ENCODE results near the gene INPP5A.

The INPP5A gene

GRCh38 chr10:132600416-132600815 is 62.8 kb downstream of the INPP5A start:
- no peak for DNase-seq

DNA sequence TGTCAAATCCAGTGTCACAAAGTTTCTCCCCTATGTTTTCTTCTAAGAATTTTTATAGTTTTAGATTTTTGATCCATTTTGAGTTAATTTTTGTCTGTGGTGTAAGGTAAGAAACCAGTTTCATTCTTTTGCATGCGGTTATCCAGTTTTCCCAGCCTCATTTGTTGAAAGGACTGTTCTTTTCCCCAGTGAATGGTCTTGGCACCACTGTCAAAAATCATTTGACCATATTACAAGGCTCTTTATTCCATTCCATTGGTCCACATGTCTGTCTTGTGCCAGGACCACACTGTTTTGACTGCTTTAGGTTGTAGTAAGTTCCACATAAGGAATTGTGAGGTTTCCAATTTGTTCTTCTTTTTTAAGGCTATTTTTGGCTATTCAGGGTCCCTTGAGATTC is 64.0 kb downstream of the INPP5A start:
- DNase-seq, result no peak

GRCh38 chr10:132602614-132603013 is 65.0 kb downstream of the INPP5A start:
- DNase-seq, result no peak

- no peak for DNase-seq
These were observed 66.4 kb downstream of the INPP5A start for GRCh38 chr10:132603851-132604533.

- no peak for DNase-seq
These were observed 67.1 kb downstream of the INPP5A start for GRCh38 chr10:132604686-132605085.

DNA sequence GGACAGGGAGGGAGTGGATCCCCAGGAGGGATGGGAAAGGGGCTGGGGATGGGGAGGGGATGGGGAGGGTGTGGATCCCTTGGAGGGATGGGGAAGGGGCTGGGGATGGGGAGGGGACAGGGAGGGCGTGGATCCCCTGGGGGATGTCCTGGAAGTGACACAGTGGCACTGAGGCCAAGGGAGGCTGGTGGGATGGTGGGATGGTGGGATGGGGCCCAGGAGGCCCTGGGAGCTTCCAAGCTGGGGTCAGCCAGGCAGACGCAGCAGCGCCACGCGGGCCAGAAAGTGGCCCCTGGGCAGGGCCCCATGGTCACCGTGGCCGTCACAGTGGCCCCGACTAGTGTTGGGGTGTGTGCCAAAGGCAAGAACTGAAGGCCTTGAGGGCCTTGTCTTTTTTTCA is 67.8 kb downstream of the INPP5A start:
- DNase-seq, result no peak

DNA sequence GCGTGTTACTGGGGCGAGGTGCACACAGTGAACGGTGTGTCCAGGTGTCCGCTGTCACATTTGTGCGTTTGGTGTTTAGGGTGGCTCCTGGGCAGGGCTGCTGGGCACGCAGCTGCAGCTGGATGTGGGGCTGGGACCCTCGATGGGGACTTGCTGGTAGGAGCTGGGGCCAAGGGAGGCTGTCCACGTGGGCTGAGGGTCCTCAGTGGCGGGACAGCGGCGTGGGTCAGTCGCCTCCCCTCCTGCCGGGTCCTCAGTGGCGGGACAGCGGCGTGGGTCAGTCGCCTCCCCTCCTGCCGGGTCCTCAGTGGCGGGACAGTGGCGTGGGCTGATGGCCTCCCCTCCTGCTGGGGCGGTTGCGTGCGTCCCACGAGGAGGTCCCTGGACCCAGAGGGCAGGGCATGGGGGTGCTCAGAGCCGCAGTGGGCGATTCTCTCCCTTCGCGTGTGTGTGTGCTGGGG is 68.5 kb downstream of the INPP5A start:
- DNase-seq, result no peak

- peak in 9 of 14 donors; percentile 12 to 78 (median 30) for DNase-seq
These were observed 69.1 kb downstream of the INPP5A start for GRCh38 chr10:132606536-132607316.

- DNase-seq, result no peak
These were observed 69.9 kb downstream of the INPP5A start for GRCh38 chr10:132607491-132607890.

DNA sequence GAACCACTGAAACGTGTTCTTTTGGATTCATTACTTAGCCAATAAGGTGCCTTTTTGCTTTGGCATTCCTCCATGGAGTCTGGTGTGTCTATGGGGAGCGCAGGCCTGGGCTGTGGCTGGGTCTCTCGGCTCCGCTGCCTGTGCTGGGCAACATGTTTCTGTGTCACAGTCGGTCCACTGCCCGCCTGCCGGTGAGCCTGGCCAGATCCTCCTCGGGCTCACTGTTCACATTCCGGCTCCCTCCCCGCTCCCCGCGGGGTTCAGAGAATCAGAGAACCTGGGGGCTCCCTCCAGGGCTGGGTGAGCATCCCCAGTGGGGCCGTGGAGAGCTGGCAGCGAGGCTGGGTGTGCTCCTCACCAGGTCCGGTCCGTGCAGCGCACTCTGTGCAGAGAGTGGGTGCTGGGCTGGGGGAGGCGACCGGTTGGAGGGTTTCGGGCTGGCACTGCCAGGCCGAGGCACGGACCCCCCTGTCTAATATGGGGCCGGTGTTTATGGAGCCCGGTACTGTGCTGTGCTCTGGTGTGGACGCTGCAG is 70.4 kb downstream of the INPP5A start:
- DNase-seq, result peak in 1 of 14 donors; percentile 66

DNA sequence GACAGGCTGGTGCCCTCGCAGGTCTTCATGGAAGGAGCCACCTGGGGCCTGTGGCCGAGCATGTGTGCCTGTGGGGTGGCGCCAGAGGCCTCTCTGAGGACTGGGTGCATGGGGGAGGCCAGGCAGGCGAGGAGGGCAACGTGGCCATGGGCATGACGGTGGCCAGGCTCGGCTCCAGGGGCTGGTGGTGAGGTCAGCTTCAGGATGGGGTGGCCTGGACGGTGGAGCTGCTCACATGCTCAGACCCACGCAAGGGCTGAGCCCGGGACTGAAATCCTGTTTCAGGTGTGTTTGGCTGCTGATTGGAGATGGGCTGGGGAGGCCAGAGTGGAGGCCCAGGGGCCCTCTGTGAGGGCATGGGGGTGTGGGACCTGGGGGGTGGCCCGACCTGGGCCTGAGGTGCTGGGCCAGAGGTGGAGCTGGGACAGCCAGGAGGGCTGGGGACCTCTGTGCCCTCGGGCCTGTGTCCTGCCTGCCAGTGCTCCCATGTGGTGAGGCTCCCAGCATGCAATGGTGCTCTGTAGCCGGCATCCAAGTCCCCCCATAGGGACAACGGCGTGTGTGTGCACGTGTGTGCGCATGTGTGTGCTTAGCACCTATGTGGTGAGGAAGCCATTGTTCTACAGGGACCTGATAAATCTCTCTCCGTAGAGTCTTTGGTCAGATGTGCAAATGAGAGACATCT is 71.1 kb downstream of the INPP5A start:
- no peak for DNase-seq

DNA sequence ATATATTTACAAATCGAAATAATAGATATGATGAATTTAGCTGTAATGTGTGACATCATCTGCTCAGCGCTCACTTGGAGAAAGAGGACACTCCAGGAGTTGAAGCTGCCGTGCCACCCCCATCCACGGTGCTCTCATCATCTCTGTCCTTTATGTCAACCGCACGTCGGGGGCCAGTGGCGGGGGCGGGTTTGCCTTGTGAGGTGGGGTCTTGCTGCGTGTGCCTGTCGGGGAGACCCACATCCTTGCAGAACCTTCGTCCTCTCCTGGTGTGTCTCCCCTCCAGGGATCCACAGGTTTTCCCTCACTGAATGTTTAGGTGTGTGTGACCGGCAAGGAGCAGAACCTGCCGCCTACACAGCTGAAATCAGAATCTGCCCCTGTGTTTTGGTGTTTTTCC is 71.6 kb downstream of the INPP5A start:
- DNase-seq, result no peak

DNA sequence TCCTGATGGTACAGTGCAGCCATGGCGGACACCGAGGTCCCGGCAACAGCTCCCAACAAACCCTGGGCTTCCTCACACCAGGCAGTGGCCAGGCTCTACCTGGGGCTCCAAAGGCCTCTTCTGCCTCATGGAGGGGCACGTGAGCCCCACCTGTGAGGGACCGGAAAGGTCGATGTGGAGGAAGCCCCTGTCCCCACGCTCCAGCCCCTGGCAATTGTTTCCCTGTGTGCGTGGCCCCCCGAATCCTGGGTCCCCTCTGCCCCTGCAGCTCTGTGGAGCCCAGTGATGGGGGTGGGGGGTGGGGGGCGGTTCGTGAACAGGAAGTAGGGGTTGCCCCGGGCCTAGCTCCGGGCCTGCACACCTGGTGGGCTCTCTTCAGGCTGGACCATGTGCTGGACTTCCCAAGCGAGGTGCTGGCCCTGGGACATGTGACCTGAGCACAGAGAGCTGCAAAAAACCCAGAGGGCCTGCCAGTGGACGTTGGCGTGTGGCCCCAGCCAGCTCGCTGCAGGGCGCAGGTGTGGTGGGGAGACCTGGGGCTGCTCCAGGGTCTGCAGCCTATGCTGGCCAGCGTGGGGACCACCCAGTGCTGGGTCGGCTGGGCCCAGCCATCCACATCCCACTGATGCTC is 72.6 kb downstream of the INPP5A start:
- no peak for DNase-seq

DNA sequence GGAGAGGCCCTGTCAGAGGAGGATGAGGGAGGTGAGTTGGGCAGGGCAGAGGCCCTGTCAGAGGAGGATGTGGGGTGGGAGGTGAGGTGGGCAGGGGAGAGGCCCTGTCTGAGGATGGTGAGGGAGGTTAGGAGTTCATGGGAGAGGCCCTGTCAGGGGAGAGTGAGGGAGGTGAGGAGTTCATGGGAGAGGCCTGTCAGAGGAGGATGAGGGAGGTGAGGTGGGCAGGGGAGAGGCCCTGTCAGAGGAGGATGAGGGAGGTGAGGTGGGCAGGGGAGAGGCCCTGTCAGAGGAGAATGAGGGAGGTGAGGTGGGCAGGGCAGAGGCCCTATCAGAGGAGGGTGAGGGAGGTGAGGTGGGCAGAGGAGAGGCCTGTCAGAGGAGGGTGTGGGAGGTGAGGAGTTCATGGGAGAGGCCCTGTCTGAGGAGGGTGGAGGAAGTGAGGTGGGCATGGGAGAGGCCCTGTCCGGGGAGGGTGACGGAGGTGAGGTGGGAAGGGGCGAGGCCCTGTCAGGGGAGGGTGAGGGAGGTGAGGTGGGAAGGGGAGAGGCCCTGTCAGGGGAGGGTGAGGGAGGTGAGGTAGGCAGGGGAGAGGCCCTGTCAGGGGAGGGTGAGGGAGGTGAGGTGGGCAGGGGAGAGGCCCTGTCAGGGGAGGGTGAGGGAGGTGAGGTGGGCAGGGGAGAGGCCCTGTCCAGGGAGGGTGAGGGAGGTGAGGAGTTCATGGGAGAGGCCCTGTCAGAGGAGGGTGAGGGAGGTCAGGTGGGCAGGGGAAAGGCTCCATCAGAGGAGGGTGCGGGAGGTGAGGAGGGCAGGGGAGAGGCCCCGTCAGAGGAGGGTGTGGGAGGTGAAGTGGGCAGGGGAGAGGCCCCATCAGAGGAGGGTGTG is 73.7 kb downstream of the INPP5A start:
- no peak for DNase-seq

DNA sequence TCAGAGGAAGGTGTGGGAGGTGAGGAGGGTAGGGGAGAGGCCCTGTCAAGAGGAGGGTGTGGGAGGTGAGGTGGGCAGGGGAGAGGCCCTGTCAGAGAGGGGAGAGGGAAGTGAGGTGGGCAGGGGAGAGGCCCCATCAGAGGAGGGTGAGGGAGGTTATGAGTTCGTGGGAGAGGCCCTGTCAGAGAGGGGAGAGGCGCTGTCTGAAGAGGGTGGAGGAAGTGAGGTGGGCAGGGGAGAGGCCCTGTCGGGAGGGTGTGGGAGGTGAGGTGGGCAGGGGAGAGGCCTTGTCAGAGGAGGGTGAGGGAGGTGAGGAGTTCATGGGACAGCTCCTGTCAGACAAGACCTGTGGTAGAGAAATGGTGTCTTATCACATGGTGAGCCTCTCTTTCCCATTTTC is 74.4 kb downstream of the INPP5A start:
- DNase-seq, result no peak

DNA sequence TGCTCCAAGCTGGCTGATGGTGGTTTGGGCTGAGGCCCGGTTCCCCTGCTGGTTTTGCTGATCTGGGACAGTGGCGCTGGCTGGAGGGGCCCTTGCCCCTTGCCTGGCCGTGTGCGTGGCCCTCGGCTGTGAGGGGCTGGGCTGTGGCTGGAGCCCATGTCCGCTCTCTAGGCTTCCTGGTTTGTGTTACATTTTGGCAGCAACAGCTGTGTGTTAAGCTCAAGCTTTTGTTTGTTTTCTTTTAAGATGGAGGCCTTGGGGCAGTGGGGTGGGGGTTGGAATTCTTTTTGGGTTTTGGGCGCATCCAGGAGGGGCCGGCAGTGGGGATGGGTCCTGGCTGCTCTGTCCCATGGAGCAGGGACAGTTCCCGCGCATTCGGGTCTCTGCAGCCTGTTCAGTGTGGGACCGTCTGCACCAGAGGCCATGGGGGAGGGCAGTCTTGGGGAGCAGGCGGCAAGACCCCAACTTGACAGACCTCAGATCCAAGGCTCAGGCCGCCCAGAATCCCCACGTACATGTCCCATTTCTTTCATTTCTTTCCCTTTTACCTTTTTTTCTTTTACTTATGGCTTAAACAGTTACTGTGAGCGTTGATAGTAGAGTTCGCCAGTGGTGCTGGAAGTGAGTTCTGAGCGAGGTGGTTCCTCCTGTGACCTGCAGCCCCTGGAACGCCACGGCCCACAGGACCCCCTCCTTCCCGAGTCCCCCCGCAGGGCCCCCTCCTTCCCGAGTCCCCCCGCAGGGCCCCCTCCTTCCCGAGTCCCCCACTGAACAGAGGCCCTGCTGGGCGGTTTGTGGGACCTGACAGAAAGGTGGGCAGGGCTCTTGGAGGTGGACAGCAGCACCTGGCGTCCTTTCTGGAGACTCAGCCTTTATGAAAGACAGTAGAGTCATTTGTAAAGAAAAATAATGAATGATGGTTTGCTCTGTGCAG is 75.3 kb downstream of the INPP5A start:
- no peak for DNase-seq

DNA sequence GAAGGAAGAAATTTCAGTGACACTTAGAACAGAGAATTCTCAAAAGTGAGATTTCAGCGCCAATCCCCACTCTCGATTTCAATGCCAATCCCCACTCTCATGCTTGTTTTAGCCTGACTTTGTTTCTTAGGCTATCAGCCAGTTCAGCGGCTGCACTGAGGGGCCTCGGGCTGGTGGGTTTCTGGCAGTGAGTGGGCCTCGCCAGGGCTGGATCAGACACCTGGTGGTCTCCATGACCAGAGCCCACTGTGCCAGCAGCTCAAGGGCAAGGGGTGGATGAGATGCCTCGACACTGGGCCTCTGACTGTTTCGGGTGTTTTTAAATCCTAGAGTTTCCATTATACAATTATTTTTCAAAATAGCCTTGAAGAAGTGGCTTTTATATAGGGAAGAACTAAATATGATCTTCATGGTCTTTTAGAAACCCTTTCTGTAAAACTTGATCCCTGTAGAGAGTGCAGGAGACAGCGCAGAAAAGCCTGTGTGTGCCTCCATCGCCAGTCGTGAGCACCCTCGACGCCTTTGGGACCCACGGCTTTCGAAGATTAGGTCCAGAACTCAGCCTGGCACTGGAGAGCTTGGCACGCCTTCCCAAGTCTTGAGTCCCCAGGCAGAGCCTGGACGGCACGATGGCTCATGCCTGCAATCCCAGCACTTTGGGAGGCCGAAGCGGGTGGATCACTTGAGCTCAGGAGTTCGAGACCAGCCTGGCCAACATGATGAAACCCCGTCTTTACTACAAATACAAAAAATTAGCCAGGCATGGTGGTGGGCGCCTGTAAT is 76.2 kb downstream of the INPP5A start:
- no peak for DNase-seq

DNA sequence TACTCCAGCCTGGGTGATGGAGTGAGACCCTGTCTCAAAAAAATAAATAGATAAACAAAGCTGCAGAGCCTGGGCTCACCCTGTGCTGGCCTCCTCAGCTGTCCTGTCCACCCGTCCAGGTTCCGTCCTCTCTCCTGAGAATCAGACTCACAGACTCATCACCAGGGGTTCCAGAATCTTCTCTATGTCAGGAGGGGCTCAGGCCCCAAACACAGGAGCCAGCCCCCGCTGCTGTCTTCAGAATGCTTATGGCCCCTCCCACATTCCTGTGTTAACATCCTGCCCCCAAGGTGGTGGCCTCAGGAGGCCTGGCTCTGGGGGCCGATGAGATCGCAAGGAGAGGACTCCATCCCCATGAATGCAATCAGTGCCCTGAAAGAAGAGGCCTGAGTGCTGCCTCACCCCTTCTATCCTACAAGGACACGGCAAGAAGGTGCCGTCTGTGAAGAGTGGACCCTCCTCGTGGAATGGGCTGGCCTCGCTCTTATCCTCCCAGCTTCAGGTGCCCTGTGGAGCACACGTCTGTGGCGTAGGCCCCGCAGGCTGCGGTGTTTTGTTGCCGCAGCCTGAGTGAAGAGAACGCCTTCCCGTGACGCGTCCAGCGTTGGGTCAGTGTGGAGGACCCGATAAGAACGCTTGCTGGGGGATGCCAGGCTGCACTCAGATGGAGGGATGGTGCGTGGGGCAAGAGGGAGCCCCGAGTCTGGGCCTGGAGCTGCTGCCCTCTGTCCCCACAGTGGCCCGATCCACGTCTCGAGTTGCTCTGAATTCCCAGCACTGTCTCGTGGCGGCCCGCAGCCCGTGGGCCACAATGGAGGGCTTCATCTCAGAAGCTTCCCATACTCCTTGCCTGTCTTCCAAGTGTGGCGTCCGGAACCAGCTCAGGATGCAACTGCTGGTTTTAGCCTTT is 77.1 kb downstream of the INPP5A start:
- DNase-seq, result no peak
